ENCODE measurements around the gene TNK1. TPM values are rescaled to one million over a fixed set of nuclear protein-coding genes. Genes with fewer than 3 reads are reported as not detected.

The TNK1 gene
- total and polyA plus RNA-seq, 2 donors from 2014 or later: 7.6 to 9.3 TPM

GRCh38 chr17:7369825-7370224 lies 11.1 kb upstream of the TNK1 start:
- no peak overlapping the region for H3K9ac ChIP-seq (ENCODE audit: low read length in 3 of 3)
- no peaks in the 10 kb centered on the region for H3K4me1 ChIP-seq (ENCODE audit: control insufficient read depth in 2 of 3, insufficient read depth in 2 of 3, low read depth in 1 of 3, low read length in 3 of 3)
- no peak overlapping the region for H3K4me3 ChIP-seq (ENCODE audit: low read length in 3 of 3)
- DNase-seq (no peak), FAIRE-seq (no peak)
- no peaks in the 10 kb centered on the region for H3K36me3 ChIP-seq (ENCODE audit: control insufficient read depth in 2 of 3, insufficient read depth in 3 of 3, low read length in 3 of 3)
- intact Hi-C loops (cut with DNase I): no loop called here
- no peak for TF ChIP-seq CTCF (IDR thresholded peaks at IDR 0.05; ENCODE audit: borderline replicate concordance, extremely low read depth, insufficient read depth)
- no peaks in the 10 kb centered on the region for H3K9me3 ChIP-seq (ENCODE audit: control insufficient read depth in 2 of 3, insufficient read depth in 1 of 3, low read length in 3 of 3)
- no peaks in the 10 kb centered on the region for H3K27me3 ChIP-seq (ENCODE audit: control insufficient read depth, insufficient read depth, low read length)
- H3K27ac ChIP-seq (ENCODE audit: low read depth in 2 of 2, low read length in 2 of 2): no peak overlapping the region

GRCh38 chr17:7370853-7371252 lies 10.0 kb upstream of the TNK1 start:
- intact Hi-C loops (cut with DNase I): no loop called here
- Histone ChIP-seq H3K27me3 (ENCODE audit: control insufficient read depth, insufficient read depth, low read length) (no peaks in the 10 kb centered on the region), H3K9me3 (ENCODE audit: control insufficient read depth in 2 of 3, insufficient read depth in 1 of 3, low read length in 3 of 3) (no peaks in the 10 kb centered on the region), H3K4me3 (ENCODE audit: low read length in 3 of 3) (no peak overlapping the region), H3K27ac (ENCODE audit: low read depth in 2 of 2, low read length in 2 of 2) (no peak overlapping the region), H3K36me3 (ENCODE audit: control insufficient read depth in 2 of 3, insufficient read depth in 3 of 3, low read length in 3 of 3) (no peaks in the 10 kb centered on the region), H3K4me1 (ENCODE audit: control insufficient read depth in 2 of 3, insufficient read depth in 2 of 3, low read depth in 1 of 3, low read length in 3 of 3) (no peaks in the 10 kb centered on the region), H3K9ac (ENCODE audit: low read length in 3 of 3) (no peak overlapping the region)
- DNase-seq (no peak), FAIRE-seq (no peak)
- TF ChIP-seq CTCF (IDR thresholded peaks at IDR 0.05; ENCODE audit: borderline replicate concordance, extremely low read depth, insufficient read depth): no peak

- FAIRE-seq (no peak), DNase-seq (no peak)
- no peak for TF ChIP-seq CTCF (IDR thresholded peaks at IDR 0.05; ENCODE audit: borderline replicate concordance, extremely low read depth, insufficient read depth)
- H3K4me1 ChIP-seq (ENCODE audit: control insufficient read depth in 2 of 3, insufficient read depth in 2 of 3, low read depth in 1 of 3, low read length in 3 of 3): no peaks in the 10 kb centered on the region
- no peaks in the 10 kb centered on the region for H3K36me3 ChIP-seq (ENCODE audit: control insufficient read depth in 2 of 3, insufficient read depth in 3 of 3, low read length in 3 of 3)
- H3K4me3 ChIP-seq (ENCODE audit: low read length in 3 of 3): no peak overlapping the region
- no peak overlapping the region for H3K27ac ChIP-seq (ENCODE audit: low read depth in 2 of 2, low read length in 2 of 2)
- no peaks in the 10 kb centered on the region for H3K9me3 ChIP-seq (ENCODE audit: control insufficient read depth in 2 of 3, insufficient read depth in 1 of 3, low read length in 3 of 3)
- intact Hi-C loops (cut with DNase I): no loop called here
- no peak overlapping the region for H3K9ac ChIP-seq (ENCODE audit: low read length in 3 of 3)
- no peaks in the 10 kb centered on the region for H3K27me3 ChIP-seq (ENCODE audit: control insufficient read depth, insufficient read depth, low read length)
These were observed 6.5 kb upstream of the TNK1 start for GRCh38 chr17:7374353-7374752.

- Histone ChIP-seq H3K27ac (ENCODE audit: low read depth in 2 of 2, low read length in 2 of 2) (no peak overlapping the region), H3K9ac (ENCODE audit: low read length in 3 of 3) (no peak overlapping the region), H3K4me1 (ENCODE audit: control insufficient read depth in 2 of 3, insufficient read depth in 2 of 3, low read depth in 1 of 3, low read length in 3 of 3) (peaks cover 0 to 17% (median 10%) of the 10 kb centered on the region in 3 donors), H3K4me3 (ENCODE audit: low read length in 3 of 3) (no peak overlapping the region), H3K36me3 (ENCODE audit: control insufficient read depth in 2 of 3, insufficient read depth in 3 of 3, low read length in 3 of 3) (no peaks in the 10 kb centered on the region), H3K9me3 (ENCODE audit: control insufficient read depth in 2 of 3, insufficient read depth in 1 of 3, low read length in 3 of 3) (no peaks in the 10 kb centered on the region), H3K27me3 (ENCODE audit: control insufficient read depth, insufficient read depth, low read length) (peaks cover 5% of the 10 kb centered on the region)
- no peak for FAIRE-seq
- intact Hi-C loops (cut with DNase I): no loop called here
- no peak for TF ChIP-seq CTCF (IDR thresholded peaks at IDR 0.05; ENCODE audit: borderline replicate concordance, extremely low read depth, insufficient read depth)
- no peak for DNase-seq
These were observed 1.8 kb upstream of the TNK1 start for GRCh38 chr17:7379134-7379533.

Data from kidney (tissue), 14 donors.